Aorta (tissue), 5 donors: ENCODE measurements around the gene CSNK1G2. TPM values are rescaled to one million over a fixed set of nuclear protein-coding genes. Genes with fewer than 3 reads are reported as not detected.

Source experiments
- ATAC-seq: fragments of 200-7000 bp; cut with Tn5 transposase; one replicate; pipeline ENCODE4 v1.9.1; 2022; ENCODE audit warnings: moderate library complexity; ENCODE audit not compliant: low FRiP score
- DNase-seq, 2 donors: peaks; one replicate each; pipeline ENCODE4 v3.0.0-alpha.2; 2020
- H3K27ac ChIP-seq, 2 donors: one replicate each; pipeline ENCODE4 v1.5.1; 2013; ENCODE audit warnings: low read length in 2 of 2, mild to moderate bottlenecking in 2 of 2, moderate library complexity in 2 of 2, control low read depth in 1 of 2, inconsistent platforms in 1 of 2, low read depth in 1 of 2
- H3K27me3 ChIP-seq, 2 donors: one replicate each; pipeline ENCODE4 v1.6.1; 2013; ENCODE audit warnings: control low read depth in 1 of 2, low read length in 1 of 2, mild to moderate bottlenecking in 1 of 2, moderate library complexity in 1 of 2; ENCODE audit not compliant: insufficient read depth in 2 of 2, control insufficient read depth in 1 of 2
- H3K36me3 ChIP-seq, 2 donors: one replicate each; pipeline ENCODE4 v1.6.1; 2013; ENCODE audit warnings: control low read depth in 1 of 2, low read length in 1 of 2, mild to moderate bottlenecking in 1 of 2; ENCODE audit not compliant: insufficient read depth in 2 of 2, control insufficient read depth in 1 of 2
- H3K4me1 ChIP-seq, 2 donors: one replicate each; pipeline ENCODE4 v1.6.1; 2013; ENCODE audit warnings: low read length in 2 of 2, control low read depth in 1 of 2, mild to moderate bottlenecking in 1 of 2, moderate library complexity in 1 of 2; ENCODE audit not compliant: insufficient read depth in 2 of 2, control insufficient read depth in 1 of 2
- H3K4me3 ChIP-seq, 2 donors: one replicate each; pipeline ENCODE4 v1.5.1; 2013; ENCODE audit warnings: low read length in 2 of 2, control low read depth in 1 of 2, mild to moderate bottlenecking in 1 of 2
- H3K9me3 ChIP-seq: one replicate; pipeline ENCODE4 v1.6.1; 2013; ENCODE audit warnings: mild to moderate bottlenecking, low read length; ENCODE audit not compliant: control insufficient read depth
- WGBS, 2 donors: extraction: QIAGEN DNeasy Blood & Tissue Kit; methylation state at CpG; one replicate each; pipeline ENCODE4 v1.1.7; 2013; 5-methylcytosine and 5-hydroxymethylcytosine counted together
- intact Hi-C, 2 donors: fragments of 100-400 bp; cut with DNase I; formaldehyde crosslinking; loops; one replicate each; pipeline versions ENCODE4 v1.14.2 to v1.15.0; 2022
- polyA plus RNA-seq, 2 donors: library from polyadenylated mRNA; stranded (reverse); fragments of 200-250 nt; gene quantifications; one replicate each; pipeline ENCODE4 v1.2.3, GENCODE V29; 2013
- total RNA-seq, 2 donors: library from RNA; stranded (reverse); fragmentation: NEBNext Ultra II Directional; extraction: Animal tissue kit (Norgen Biotek cat#: 25700); gene quantifications; one replicate each; pipeline ENCODE4 v1.2.1, GENCODE V29; 2021
- donor health status: healthy with polysubstance abuse.
- donor health status: Bipolar disorder and iron deficiency.
- donor health status: DM: no; HTN: no; CAD: no.
- donor health status: DM: no; HTN: no; CAD: no.
- donor health status: DM: yes; HTN: yes; CAD: no.

Gene CSNK1G2
- total and polyA plus RNA-seq, 4 donors = 41.0 to 59.8 (median 51.4) TPM

GRCh38 chr19:1974381-1975161 lies 33.6 kb downstream of the CSNK1G2 start:
- DNase-seq = no peak
- Histone ChIP-seq H3K9me3 (no peaks in the 10 kb centered on the region), H3K4me1 (no peaks in the 10 kb centered on the region), H3K4me3 (no peak overlapping the region), H3K27ac (no peak overlapping the region), H3K27me3 (no peaks in the 10 kb centered on the region), H3K36me3 (peaks cover 0 to 2% of the 10 kb centered on the region in 2 donors)
- WGBS, 2 donors = 91 to 92% methylated on average over 28 of the region's 28 CpGs
- ATAC-seq = no peak
- intact Hi-C loops = no loop called here

GRCh38 chr19:1975162-1975480 lies 34.1 kb downstream of the CSNK1G2 start:
- Histone ChIP-seq H3K27ac (no peak overlapping the region), H3K36me3 (peaks cover 0 to 2% of the 10 kb centered on the region in 2 donors), H3K4me3 (no peak overlapping the region), H3K4me1 (no peaks in the 10 kb centered on the region), H3K27me3 (no peaks in the 10 kb centered on the region), H3K9me3 (no peaks in the 10 kb centered on the region)
- 84 to 87% methylated on average over 20 of the region's 20 CpGs for WGBS, 2 donors
- no peak for DNase-seq
- intact Hi-C loops = no loop called here
- no peak for ATAC-seq

GRCh38 chr19:1977120-1977519 lies 36.1 kb downstream of the CSNK1G2 start:
- intact Hi-C loops = no loop called here
- WGBS, 2 donors = 90 to 93% methylated on average over 15 of the region's 15 CpGs
- no peak overlapping the region for H3K27ac ChIP-seq
- H3K9me3 ChIP-seq = no peaks in the 10 kb centered on the region
- no peaks in the 10 kb centered on the region for H3K4me1 ChIP-seq
- H3K4me3 ChIP-seq = no peak overlapping the region
- DNase-seq (no peak), ATAC-seq (no peak)
- H3K27me3 ChIP-seq = no peaks in the 10 kb centered on the region
- H3K36me3 ChIP-seq = no peaks in the 10 kb centered on the region

- ATAC-seq = no peak
- no peaks in the 10 kb centered on the region for H3K9me3 ChIP-seq
- no peaks in the 10 kb centered on the region for H3K27me3 ChIP-seq
- intact Hi-C loops = no loop called here
- no peak overlapping the region for H3K4me3 ChIP-seq
- no peaks in the 10 kb centered on the region for H3K36me3 ChIP-seq
- no peak for DNase-seq
- no peaks in the 10 kb centered on the region for H3K4me1 ChIP-seq
- no peak overlapping the region for H3K27ac ChIP-seq
- WGBS, 2 donors = 94 to 96% methylated on average over 51 of the region's 51 CpGs
Measured at GRCh38 chr19:1978346-1978894, 37.4 kb downstream of the CSNK1G2 start.

- Histone ChIP-seq H3K4me1 (no peaks in the 10 kb centered on the region), H3K36me3 (no peaks in the 10 kb centered on the region), H3K27ac (no peak overlapping the region), H3K9me3 (no peaks in the 10 kb centered on the region), H3K4me3 (no peak overlapping the region), H3K27me3 (no peaks in the 10 kb centered on the region)
- no peak for ATAC-seq
- no peak for DNase-seq
- intact Hi-C loops = no loop called here
- whole genome bisulfite sequencing, 2 donors = 95 to 96% methylated on average over 43 of the region's 43 CpGs
Measured at GRCh38 chr19:1979017-1979416, 38.0 kb downstream of the CSNK1G2 start.

GRCh38 chr19:1979642-1980041 lies 38.7 kb downstream of the CSNK1G2 start:
- Histone ChIP-seq H3K4me3 (no peak overlapping the region), H3K27me3 (no peaks in the 10 kb centered on the region), H3K36me3 (no peaks in the 10 kb centered on the region), H3K27ac (no peak overlapping the region), H3K9me3 (no peaks in the 10 kb centered on the region), H3K4me1 (no peaks in the 10 kb centered on the region)
- no peak for ATAC-seq
- no peak for DNase-seq
- 90 to 91% methylated on average over 28 of the region's 28 CpGs for WGBS, 2 donors
- intact Hi-C loops = no loop called here

GRCh38 chr19:1980091-1980808 lies 39.3 kb downstream of the CSNK1G2 start:
- WGBS, 2 donors = 85 to 89% methylated on average over 34 to 35 of the region's 35 CpGs
- Histone ChIP-seq H3K27ac (no peak overlapping the region), H3K9me3 (no peaks in the 10 kb centered on the region), H3K4me1 (no peaks in the 10 kb centered on the region), H3K4me3 (no peak overlapping the region), H3K27me3 (no peaks in the 10 kb centered on the region), H3K36me3 (no peaks in the 10 kb centered on the region)
- DNase-seq (no peak), ATAC-seq (no peak)
- intact Hi-C loops = no loop called here

- no peak overlapping the region for H3K4me3 ChIP-seq
- no peaks in the 10 kb centered on the region for H3K27me3 ChIP-seq
- H3K36me3 ChIP-seq = peaks cover 0 to under 1% of the 10 kb centered on the region in 2 donors
- WGBS, 2 donors = 94 to 96% methylated on average over 31 of the region's 31 CpGs
- H3K27ac ChIP-seq = no peak overlapping the region
- H3K4me1 ChIP-seq = no peaks in the 10 kb centered on the region
- no peaks in the 10 kb centered on the region for H3K9me3 ChIP-seq
- intact Hi-C loops = no loop called here
- no peak for ATAC-seq
- DNase-seq = no peak
Measured at GRCh38 chr19:1980809-1981181, 39.8 kb downstream of the CSNK1G2 start.

GRCh38 chr19:1981253-1981652 lies 40.3 kb downstream of the CSNK1G2 start:
- no peaks in the 10 kb centered on the region for H3K27me3 ChIP-seq
- intact Hi-C loops = no loop called here
- H3K4me1 ChIP-seq = no peaks in the 10 kb centered on the region
- H3K9me3 ChIP-seq = no peaks in the 10 kb centered on the region
- H3K4me3 ChIP-seq = no peak overlapping the region
- DNase-seq (no peak), ATAC-seq (no peak)
- WGBS, 2 donors = 89 to 92% methylated on average over 20 of the region's 20 CpGs
- no peak overlapping the region for H3K27ac ChIP-seq
- peaks cover 0 to 1% of the 10 kb centered on the region in 2 donors for H3K36me3 ChIP-seq
